A673 (cell line): Measurements from ENCODE around the gene C1orf167.

Experiments
- EZH2 ChIP-seq: fragments of 200-600 bp; sonication (generic); IDR thresholded peaks from 2 replicates; pipeline ENCODE4 v1.6.1; 2017; ENCODE audit warnings: borderline replicate concordance, low read depth, mild to moderate bottlenecking, mixed read lengths, antibody characterized with exemption, low read length; ENCODE audit not compliant: poor library complexity, severe bottlenecking
- TF ChIP-seq, protein P1 (sequence below): fragments of 300-800, 200-600 bp; sonication (generic); conservative IDR thresholded peaks from 2 replicates; pipeline ENCODE4 v1.5.1; 2017; ENCODE audit warnings: low read depth, mild to moderate bottlenecking, antibody characterized with exemption, low read length, moderate library complexity, mixed read lengths

GRCh38 chr1:11769274-11769673, 7.3 kb downstream of the C1orf167 start:
- TF ChIP-seq, protein P1, sequence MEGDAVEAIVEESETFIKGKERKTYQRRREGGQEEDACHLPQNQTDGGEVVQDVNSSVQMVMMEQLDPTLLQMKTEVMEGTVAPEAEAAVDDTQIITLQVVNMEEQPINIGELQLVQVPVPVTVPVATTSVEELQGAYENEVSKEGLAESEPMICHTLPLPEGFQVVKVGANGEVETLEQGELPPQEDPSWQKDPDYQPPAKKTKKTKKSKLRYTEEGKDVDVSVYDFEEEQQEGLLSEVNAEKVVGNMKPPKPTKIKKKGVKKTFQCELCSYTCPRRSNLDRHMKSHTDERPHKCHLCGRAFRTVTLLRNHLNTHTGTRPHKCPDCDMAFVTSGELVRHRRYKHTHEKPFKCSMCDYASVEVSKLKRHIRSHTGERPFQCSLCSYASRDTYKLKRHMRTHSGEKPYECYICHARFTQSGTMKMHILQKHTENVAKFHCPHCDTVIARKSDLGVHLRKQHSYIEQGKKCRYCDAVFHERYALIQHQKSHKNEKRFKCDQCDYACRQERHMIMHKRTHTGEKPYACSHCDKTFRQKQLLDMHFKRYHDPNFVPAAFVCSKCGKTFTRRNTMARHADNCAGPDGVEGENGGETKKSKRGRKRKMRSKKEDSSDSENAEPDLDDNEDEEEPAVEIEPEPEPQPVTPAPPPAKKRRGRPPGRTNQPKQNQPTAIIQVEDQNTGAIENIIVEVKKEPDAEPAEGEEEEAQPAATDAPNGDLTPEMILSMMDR = no peak
- no peak for TF ChIP-seq EZH2
